ENCODE data around the gene EPG5. TPM values are rescaled to one million over a fixed set of nuclear protein-coding genes. Genes with fewer than 3 reads are reported as not detected.

EPG5 gene
- total RNA-seq, 2 experiments from 2014 or later, result 28.7 to 29.0 TPM

- Mint-ChIP-seq H3K9me3 (no peaks in the 10 kb centered on the region), H3K4me3 (no peak overlapping the region), H3K27ac (no peak overlapping the region), H3K36me3 (ENCODE audit: low read depth) (peaks cover 50% of the 10 kb centered on the region), H3K4me1 (peaks cover 11% of the 10 kb centered on the region), H3K27me3 (no peaks in the 10 kb centered on the region)
- no peak for DNase-seq
- CTCF ChIA-PET, result interaction anchor here (0.6 kb wide), 1 partner anchor 137 kb away, joined by 3 read pairs; no protein-coding TSS in a partner anchor
- POLR2A ChIA-PET, result no interaction called here
Measured at GRCh38 chr18:45935591-45936335, 31.4 kb downstream of the EPG5 start.

GRCh38 chr18:45932708-45933107 lies 34.4 kb downstream of the EPG5 start:
- ChIA-PET CTCF (interaction anchor here (1.4 to 2.1 kb wide), 2 partner anchors 42 to 141 kb away, joined by 4 to 7 read pairs; no protein-coding TSS in a partner anchor), POLR2A (no interaction called here)
- no peak for DNase-seq
- Mint-ChIP-seq H3K9me3 (no peaks in the 10 kb centered on the region), H3K27me3 (no peaks in the 10 kb centered on the region), H3K4me3 (no peak overlapping the region), H3K36me3 (ENCODE audit: low read depth) (peaks cover 44% of the 10 kb centered on the region), H3K27ac (no peak overlapping the region), H3K4me1 (peaks cover under 1% of the 10 kb centered on the region)

- POLR2A ChIA-PET, result no interaction called here
- no peak overlapping the region for H3K27ac Mint-ChIP-seq
Measured at GRCh38 chr18:45930963-45931362, 36.2 kb downstream of the EPG5 start.

GRCh38 chr18:45926691-45927090 lies 40.4 kb downstream of the EPG5 start:
- Mint-ChIP-seq H3K36me3 (ENCODE audit: low read depth) (peaks cover 58% of the 10 kb centered on the region), H3K4me3 (no peak overlapping the region), H3K27me3 (no peaks in the 10 kb centered on the region), H3K27ac (no peak overlapping the region), H3K9me3 (no peaks in the 10 kb centered on the region), H3K4me1 (no peaks in the 10 kb centered on the region)
- ChIA-PET CTCF (interaction anchor here (0.7 to 1.0 kb wide), 2 partner anchors 16 to 147 kb away, joined by 3 read pairs; no protein-coding TSS in a partner anchor), POLR2A (no interaction called here)
- DNase-seq, result no peak

More at GRCh38 chr18:45930963-45931362, 36.2 kb downstream of the EPG5 start:
- H3K27me3 Mint-ChIP-seq, result no peaks in the 10 kb centered on the region
- CTCF ChIA-PET, result interaction anchor here (0.7 to 2.1 kb wide), 2 partner anchors 15 to 143 kb away, joined by 4 to 7 read pairs; no protein-coding TSS in a partner anchor
- peaks cover 47% of the 10 kb centered on the region for H3K36me3 Mint-ChIP-seq (ENCODE audit: low read depth)
- no peaks in the 10 kb centered on the region for H3K9me3 Mint-ChIP-seq
- DNase-seq, result no peak
- no peaks in the 10 kb centered on the region for H3K4me1 Mint-ChIP-seq
- no peak overlapping the region for H3K4me3 Mint-ChIP-seq

GRCh38 chr18:45926085-45926484 lies 41.0 kb downstream of the EPG5 start:
- H3K27me3 Mint-ChIP-seq, result no peaks in the 10 kb centered on the region
- peaks cover 58% of the 10 kb centered on the region for H3K36me3 Mint-ChIP-seq (ENCODE audit: low read depth)
- H3K27ac Mint-ChIP-seq, result no peak overlapping the region
- no peak overlapping the region for H3K4me3 Mint-ChIP-seq
- H3K4me1 Mint-ChIP-seq, result no peaks in the 10 kb centered on the region
- no peak for DNase-seq
- POLR2A ChIA-PET, result no interaction called here
- CTCF ChIA-PET, result interaction anchor here (1.0 kb wide), 1 partner anchor 16 kb away, joined by 3 read pairs; no protein-coding TSS in a partner anchor
- no peaks in the 10 kb centered on the region for H3K9me3 Mint-ChIP-seq

GRCh38 chr18:45923138-45923537 lies 44.0 kb downstream of the EPG5 start:
- DNase-seq, result no peak
- H3K36me3 Mint-ChIP-seq (ENCODE audit: low read depth), result peaks cover 48% of the 10 kb centered on the region
- H3K27me3 Mint-ChIP-seq, result no peaks in the 10 kb centered on the region
- POLR2A ChIA-PET, result no interaction called here
- H3K4me3 Mint-ChIP-seq, result no peak overlapping the region
- CTCF ChIA-PET, result interaction anchor here (1.0 to 1.6 kb wide), 2 partner anchors 12 to 43 kb away, joined by 3 to 6 read pairs; no protein-coding TSS in a partner anchor
- peaks cover 5% of the 10 kb centered on the region for H3K4me1 Mint-ChIP-seq
- H3K27ac Mint-ChIP-seq, result no peak overlapping the region
- H3K9me3 Mint-ChIP-seq, result no peaks in the 10 kb centered on the region

- H3K4me1 Mint-ChIP-seq, result peaks cover 5% of the 10 kb centered on the region
- H3K4me3 Mint-ChIP-seq, result no peak overlapping the region
- H3K27me3 Mint-ChIP-seq, result no peaks in the 10 kb centered on the region
- no peak for DNase-seq
- peaks cover 50% of the 10 kb centered on the region for H3K36me3 Mint-ChIP-seq (ENCODE audit: low read depth)
- no peaks in the 10 kb centered on the region for H3K9me3 Mint-ChIP-seq
- ChIA-PET CTCF (interaction anchor here (1.5 kb wide), 1 partner anchor 153 kb away, joined by 4 read pairs; no protein-coding TSS in a partner anchor), POLR2A (no interaction called here)
- H3K27ac Mint-ChIP-seq, result no peak overlapping the region
Measured at GRCh38 chr18:45920367-45920766, 46.8 kb downstream of the EPG5 start.

GRCh38 chr18:45916302-45916701 lies 50.8 kb downstream of the EPG5 start:
- H3K4me3 Mint-ChIP-seq, result no peak overlapping the region
- ChIA-PET POLR2A (no interaction called here), CTCF (interaction anchor here (1.1 to 5.2 kb wide), 2 partner anchors 14 to 157 kb away, joined by 4 to 25 read pairs; partner anchors contain the start of gene PSTPIP2)
- no peaks in the 10 kb centered on the region for H3K9me3 Mint-ChIP-seq
- peaks cover 5% of the 10 kb centered on the region for H3K4me1 Mint-ChIP-seq
- no peaks in the 10 kb centered on the region for H3K27me3 Mint-ChIP-seq
- H3K27ac Mint-ChIP-seq, result no peak overlapping the region
- no peak for DNase-seq
- peaks cover 46% of the 10 kb centered on the region for H3K36me3 Mint-ChIP-seq (ENCODE audit: low read depth)

GRCh38 chr18:45913276-45913675 lies 53.9 kb downstream of the EPG5 start:
- H3K27ac Mint-ChIP-seq, result no peak overlapping the region
- H3K36me3 Mint-ChIP-seq (ENCODE audit: low read depth), result peaks cover 51% of the 10 kb centered on the region
- H3K4me3 Mint-ChIP-seq, result no peak overlapping the region
- POLR2A ChIA-PET, result no interaction called here
- CTCF ChIA-PET, result interaction anchor here (1.5 to 5.2 kb wide), 3 partner anchors 34 to 248 kb away, joined by 9 to 25 read pairs (median 15); partner anchors contain the start of gene PSTPIP2
- H3K27me3 Mint-ChIP-seq, result no peaks in the 10 kb centered on the region
- H3K9me3 Mint-ChIP-seq, result no peaks in the 10 kb centered on the region
- DNase-seq, result no peak
- H3K4me1 Mint-ChIP-seq, result no peaks in the 10 kb centered on the region

GRCh38 chr18:45910405-45911023 lies 56.6 kb downstream of the EPG5 start:
- Mint-ChIP-seq H3K4me3 (no peak overlapping the region), H3K27ac (no peak overlapping the region), H3K27me3 (no peaks in the 10 kb centered on the region), H3K4me1 (no peaks in the 10 kb centered on the region), H3K9me3 (no peaks in the 10 kb centered on the region), H3K36me3 (ENCODE audit: low read depth) (peaks cover 60% of the 10 kb centered on the region)
- POLR2A ChIA-PET, result interaction anchor here (0.6 kb wide), 1 partner anchor 163 kb away, joined by 4 read pairs; no protein-coding TSS in a partner anchor
- peak; percentile 70 for DNase-seq
- CTCF ChIA-PET, result interaction anchor here (0.6 to 4.1 kb wide), 14 partner anchors 9 to 247 kb away, joined by 3 to 39 read pairs (median 4); no protein-coding TSS in a partner anchor

- no peak overlapping the region for H3K4me3 Mint-ChIP-seq
- no peaks in the 10 kb centered on the region for H3K4me1 Mint-ChIP-seq
- no peaks in the 10 kb centered on the region for H3K9me3 Mint-ChIP-seq
- H3K27me3 Mint-ChIP-seq, result no peaks in the 10 kb centered on the region
- peaks cover 47% of the 10 kb centered on the region for H3K36me3 Mint-ChIP-seq (ENCODE audit: low read depth)
- ChIA-PET POLR2A (interaction anchor here (1.2 kb wide), 1 partner anchor 235 kb away, joined by 5 read pairs; no protein-coding TSS in a partner anchor), CTCF (interaction anchor here (0.9 to 1.5 kb wide), 2 partner anchors 8 to 21 kb away, joined by 5 to 9 read pairs; no protein-coding TSS in a partner anchor)
- H3K27ac Mint-ChIP-seq, result no peak overlapping the region
- DNase-seq, result no peak
Measured at GRCh38 chr18:45901654-45902210, 65.4 kb downstream of the EPG5 start.

GRCh38 chr18:45900623-45901022 lies 66.5 kb downstream of the EPG5 start:
- Mint-ChIP-seq H3K36me3 (ENCODE audit: low read depth) (peaks cover 44% of the 10 kb centered on the region), H3K27ac (no peak overlapping the region)
- no peak for DNase-seq

GRCh38 chr18:45896991-45897390 lies 70.1 kb downstream of the EPG5 start:
- Mint-ChIP-seq H3K27me3 (no peaks in the 10 kb centered on the region), H3K4me1 (peaks cover 2% of the 10 kb centered on the region), H3K27ac (no peak overlapping the region), H3K9me3 (no peaks in the 10 kb centered on the region), H3K36me3 (ENCODE audit: low read depth) (peaks cover 38% of the 10 kb centered on the region), H3K4me3 (no peak overlapping the region)
- no peak for DNase-seq
- ChIA-PET POLR2A (no interaction called here), CTCF (no interaction called here)

More at GRCh38 chr18:45900623-45901022, 66.5 kb downstream of the EPG5 start:
- ChIA-PET CTCF (interaction anchor here (0.9 to 1.5 kb wide), 2 partner anchors 10 to 20 kb away, joined by 5 to 9 read pairs; no protein-coding TSS in a partner anchor), POLR2A (interaction anchor here (1.2 kb wide), 1 partner anchor 234 kb away, joined by 5 read pairs; no protein-coding TSS in a partner anchor)
- Mint-ChIP-seq H3K4me1 (peaks cover 2% of the 10 kb centered on the region), H3K4me3 (no peak overlapping the region), H3K9me3 (no peaks in the 10 kb centered on the region), H3K27me3 (no peaks in the 10 kb centered on the region)

Measured in activated CD4-positive, alpha-beta memory T cell treated with anti-CD3 and anti-CD28 coated beads, Interleukin-2, amount 10 ng/mL, durations not matched to agents 7 days and 5 days (primary cell).